Skeletal muscle tissue (tissue), 4 donors: ENCODE data around the gene INSL3. TPM values are rescaled to one million over a fixed set of nuclear protein-coding genes. Genes with fewer than 3 reads are reported as not detected.

Experiments
- H3K27ac ChIP-seq: one replicate; pipeline ENCODE4 v1.7.0; 2013; ENCODE audit warnings: mild to moderate bottlenecking, low read depth, low read length, inconsistent platforms
- H3K27me3 ChIP-seq, 3 donors: one replicate each; pipeline ENCODE4 v1.7.0; 2013; ENCODE audit warnings: low read length in 3 of 3; ENCODE audit not compliant: control insufficient read depth in 3 of 3, insufficient read depth in 3 of 3
- H3K36me3 ChIP-seq, 3 donors: one replicate each; pipeline ENCODE4 v1.7.0; 2013; ENCODE audit warnings: low read length in 3 of 3; ENCODE audit not compliant: control insufficient read depth in 3 of 3, insufficient read depth in 3 of 3
- H3K4me1 ChIP-seq, 3 donors: one replicate each; pipeline ENCODE4 v1.7.0; 2013; ENCODE audit warnings: low read length in 3 of 3, mild to moderate bottlenecking in 3 of 3; ENCODE audit not compliant: control insufficient read depth in 3 of 3, insufficient read depth in 3 of 3
- H3K4me3 ChIP-seq, 3 donors: one replicate each; pipeline ENCODE4 v1.7.0; 2013; ENCODE audit warnings: low read length in 3 of 3
- H3K9ac ChIP-seq, 3 donors: one replicate each; pipeline ENCODE4 v1.7.0; 2013; ENCODE audit warnings: low read length in 3 of 3, mild to moderate bottlenecking in 3 of 3, moderate library complexity in 2 of 3, low read depth in 1 of 3
- H3K9me3 ChIP-seq, 3 donors: one replicate each; pipeline ENCODE4 v1.7.0; 2013; ENCODE audit warnings: low read length in 3 of 3; ENCODE audit not compliant: control insufficient read depth in 3 of 3
- total RNA-seq: library from RNA; depleted of rRNA; stranded (reverse); fragments of >200 nt; gene quantifications from one replicate; pipeline ENCODE4 v1.2.3, GENCODE V29; 2014
- donor health status: Osteomylitis.

INSL3 gene
- total RNA-seq, 1 donor from 2014 or later: not detected

GRCh38 chr19:17817668-17818363 lies 3.5 kb downstream of the INSL3 start:
- no peaks in the 10 kb centered on the region for H3K36me3 ChIP-seq
- peaks cover 6 to 21% (median 18%) of the 10 kb centered on the region in 3 donors for H3K27me3 ChIP-seq
- no peak overlapping the region for H3K27ac ChIP-seq
- no peak overlapping the region for H3K4me3 ChIP-seq
- no peaks in the 10 kb centered on the region for H3K9me3 ChIP-seq
- no peak overlapping the region for H3K9ac ChIP-seq
- no peaks in the 10 kb centered on the region for H3K4me1 ChIP-seq

GRCh38 chr19:17812099-17812498 lies 9.2 kb downstream of the INSL3 start:
- peaks cover 13 to 28% (median 27%) of the 10 kb centered on the region in 3 donors for H3K27me3 ChIP-seq
- peaks cover 0 to 9% (median 2%) of the 10 kb centered on the region in 3 donors for H3K9me3 ChIP-seq
- H3K4me1 ChIP-seq: no peaks in the 10 kb centered on the region
- no peak overlapping the region for H3K9ac ChIP-seq
- no peaks in the 10 kb centered on the region for H3K36me3 ChIP-seq
- H3K4me3 ChIP-seq: no peak overlapping the region
- H3K27ac ChIP-seq: no peak overlapping the region

GRCh38 chr19:17811681-17812080 lies 9.6 kb downstream of the INSL3 start:
- H3K4me3 ChIP-seq: no peak overlapping the region
- H3K9ac ChIP-seq: no peak overlapping the region
- H3K4me1 ChIP-seq: no peaks in the 10 kb centered on the region
- peaks cover 11 to 24% (median 23%) of the 10 kb centered on the region in 3 donors for H3K27me3 ChIP-seq
- H3K27ac ChIP-seq: no peak overlapping the region
- peaks cover 0 to 9% (median 2%) of the 10 kb centered on the region in 3 donors for H3K9me3 ChIP-seq
- no peaks in the 10 kb centered on the region for H3K36me3 ChIP-seq

GRCh38 chr19:17811103-17811502 lies 10.2 kb downstream of the INSL3 start:
- Histone ChIP-seq H3K9ac (no peak overlapping the region), H3K9me3 (peaks cover 0 to 9% (median 2%) of the 10 kb centered on the region in 3 donors), H3K4me1 (no peaks in the 10 kb centered on the region), H3K27me3 (peaks cover 12 to 24% (median 19%) of the 10 kb centered on the region in 3 donors), H3K27ac (no peak overlapping the region), H3K4me3 (no peak overlapping the region), H3K36me3 (no peaks in the 10 kb centered on the region)

- peaks cover 12 to 31% (median 16%) of the 10 kb centered on the region in 3 donors for H3K27me3 ChIP-seq
- peaks cover 0 to 9% (median 2%) of the 10 kb centered on the region in 3 donors for H3K9me3 ChIP-seq
- H3K27ac ChIP-seq: no peak overlapping the region
- no peaks in the 10 kb centered on the region for H3K4me1 ChIP-seq
- H3K4me3 ChIP-seq: no peak overlapping the region
- no peak overlapping the region for H3K9ac ChIP-seq
- no peaks in the 10 kb centered on the region for H3K36me3 ChIP-seq
Observed at GRCh38 chr19:17807731-17808316, 13.5 kb downstream of the INSL3 start.

- H3K27ac ChIP-seq: no peak overlapping the region
- no peak overlapping the region for H3K9ac ChIP-seq
- no peaks in the 10 kb centered on the region for H3K4me1 ChIP-seq
- no peak overlapping the region for H3K4me3 ChIP-seq
- no peaks in the 10 kb centered on the region for H3K36me3 ChIP-seq
- peaks cover 0 to 8% (median 2%) of the 10 kb centered on the region in 3 donors for H3K9me3 ChIP-seq
- peaks cover 12 to 28% (median 20%) of the 10 kb centered on the region in 3 donors for H3K27me3 ChIP-seq
Observed at GRCh38 chr19:17806945-17807344, 14.4 kb downstream of the INSL3 start.

- no peaks in the 10 kb centered on the region for H3K4me1 ChIP-seq
- H3K9me3 ChIP-seq: no peaks in the 10 kb centered on the region
- H3K27me3 ChIP-seq: peaks cover 12 to 25% (median 18%) of the 10 kb centered on the region in 3 donors
- no peak overlapping the region for H3K27ac ChIP-seq
- no peak overlapping the region for H3K9ac ChIP-seq
- H3K4me3 ChIP-seq: no peak overlapping the region
- H3K36me3 ChIP-seq: no peaks in the 10 kb centered on the region
Observed at GRCh38 chr19:17805427-17805826, 15.9 kb downstream of the INSL3 start.

GRCh38 chr19:17803264-17803896 lies 17.9 kb downstream of the INSL3 start:
- no peaks in the 10 kb centered on the region for H3K36me3 ChIP-seq
- peaks cover 10 to 25% (median 20%) of the 10 kb centered on the region in 3 donors for H3K27me3 ChIP-seq
- no peaks in the 10 kb centered on the region for H3K4me1 ChIP-seq
- no peaks in the 10 kb centered on the region for H3K9me3 ChIP-seq
- no peak overlapping the region for H3K27ac ChIP-seq
- no peak overlapping the region for H3K4me3 ChIP-seq
- H3K9ac ChIP-seq: no peak overlapping the region

GRCh38 chr19:17802137-17802858 lies 19.0 kb downstream of the INSL3 start:
- Histone ChIP-seq H3K9me3 (no peaks in the 10 kb centered on the region), H3K4me3 (no peak overlapping the region), H3K27ac (no peak overlapping the region), H3K27me3 (peaks cover 13 to 29% (median 20%) of the 10 kb centered on the region in 3 donors), H3K4me1 (no peaks in the 10 kb centered on the region), H3K9ac (no peak overlapping the region), H3K36me3 (no peaks in the 10 kb centered on the region)
